Adrenal gland (tissue), 12 donors: Measurements from ENCODE around the gene RPP30. TPM values are rescaled to one million over a fixed set of nuclear protein-coding genes. Genes with fewer than 3 reads are reported as not detected.
A peak's percentile ranks its signal among the peaks of the same experiment; 100 is the strongest.

ENCODE experiments used
- DNase-seq, 7 donors: peaks; one replicate each; pipeline ENCODE4 v3.0.0-alpha.2; 2019 to 2020
- H3K27ac ChIP-seq, 5 donors: fragments of 200-600 bp; sonication (generic) in 4 of 5; 1 replicate in 3 of 5; 2 replicates in 2 of 5; pipeline versions ENCODE4 v1.5.1 to v1.8.0; 2016 to 2020; ENCODE audit warnings: mild to moderate bottlenecking in 1 of 5
- H3K27me3 ChIP-seq: fragments of 200-600 bp; 2 replicates; pipeline ENCODE4 v1.8.0; 2021
- H3K36me3 ChIP-seq, 2 donors: fragments of 200-600 bp; replicated peaks in 1 of 2; 1 replicate in 1 of 2; 2 replicates in 1 of 2; pipeline versions ENCODE4 v1.5.1 to v1.8.0; 2018 to 2022
- H3K4me1 ChIP-seq, 2 donors: fragments of 200-600 bp; replicated peaks in 1 of 2; 1 replicate in 1 of 2; 2 replicates in 1 of 2; pipeline versions ENCODE4 v1.5.1 to v1.8.0; 2018 to 2021
- H3K4me3 ChIP-seq, 4 donors: fragments of 200-600 bp; sonication (generic) in 3 of 4; one replicate each; pipeline ENCODE4 v1.5.1; 2016 to 2018
- H3K9me3 ChIP-seq, 3 donors: fragments of 200-600 bp; sonication (generic) in 1 of 3; replicated peaks in 1 of 3; 1 replicate in 2 of 3; 2 replicates in 1 of 3; pipeline versions ENCODE4 v1.5.1 to v1.8.0; 2016 to 2021
- POLR2A ChIP-seq, 2 donors: fragments of 450-650 bp; IDR thresholded peaks; one replicate each; pipeline ENCODE4 v1.6.1; 2017; ENCODE audit warnings: antibody characterized with exemption in 2 of 2, mild to moderate bottlenecking in 2 of 2, moderate library complexity in 1 of 2
- WGBS, 4 donors: extraction: QIAGEN DNeasy Blood & Tissue Kit in 2 of 4; methylation state at CpG; one replicate each; pipeline versions ENCODE4 v1.1.5 to v1.1.7; 2013 to 2017; 5-methylcytosine and 5-hydroxymethylcytosine counted together
- intact Hi-C, 2 donors: fragments of 100-400 bp; cut with DNase I; formaldehyde crosslinking; loops; one replicate each; pipeline versions ENCODE4 v1.14.1 to v1.15.0; 2022 to 2023
- polyA plus RNA-seq, 3 donors: library from polyadenylated mRNA; stranded (reverse); fragments of 200-250 nt in 2 of 3; fragments of 350-450 nt in 1 of 3; fragmentation: Illumina TruSeq in 1 of 3; extraction: RNeasy Lipid Tissue Mini Kit (QIAGEN cat#74804) in 1 of 3; gene quantifications; one replicate each; pipeline ENCODE4 v1.2.3, GENCODE V29; 2013 to 2014
- total RNA-seq, 9 donors: library from RNA; depleted of rRNA in 4 of 9; stranded (reverse); fragments of >200 nt in 4 of 9; fragments of 120-200 nt in 1 of 9; fragmentation: NEBNext Ultra II Directional in 1 of 9; extraction: Animal tissue kit (Norgen Biotek cat#: 25700) in 1 of 9; gene quantifications; one replicate each; pipeline versions ENCODE4 v1.1.0 to v1.2.4, GENCODE V29; 2013 to 2023
- TF ChIP-seq, protein P1 (sequence below), 6 experiments: fragments of 450-650 bp in 4 of 6; fragments of 200-600 bp in 2 of 6; sonication (generic) in 1 of 6; IDR thresholded peaks; 1 replicate in 5 of 6; 2 replicates in 1 of 6; pipeline versions ENCODE4 v1.5.1 to v1.8.0; 2016 to 2021; ENCODE audit warnings: antibody characterized with exemption in 6 of 6, mild to moderate bottlenecking in 2 of 6, moderate library complexity in 1 of 6
- donor health status: healthy with polysubstance abuse.
- donor health status: Bipolar disorder and iron deficiency.
- donor health status: DM: yes; HTN: yes; CAD: no.
- donor health status: DM: no; HTN: no; CAD: no.
- donor health status: DM: no; HTN: no; CAD: no.
- donor health status: DM: yes; HTN: yes; CAD: no.

The RPP30 gene
- total and polyA plus RNA-seq, 12 donors = 18.6 to 60.7 (median 27.5) TPM

GRCh38 chr10:90866050-90866598 lies 5.7 kb upstream of the RPP30 start:
- no peaks in the 10 kb centered on the region for H3K36me3 ChIP-seq
- TF ChIP-seq, protein P1, sequence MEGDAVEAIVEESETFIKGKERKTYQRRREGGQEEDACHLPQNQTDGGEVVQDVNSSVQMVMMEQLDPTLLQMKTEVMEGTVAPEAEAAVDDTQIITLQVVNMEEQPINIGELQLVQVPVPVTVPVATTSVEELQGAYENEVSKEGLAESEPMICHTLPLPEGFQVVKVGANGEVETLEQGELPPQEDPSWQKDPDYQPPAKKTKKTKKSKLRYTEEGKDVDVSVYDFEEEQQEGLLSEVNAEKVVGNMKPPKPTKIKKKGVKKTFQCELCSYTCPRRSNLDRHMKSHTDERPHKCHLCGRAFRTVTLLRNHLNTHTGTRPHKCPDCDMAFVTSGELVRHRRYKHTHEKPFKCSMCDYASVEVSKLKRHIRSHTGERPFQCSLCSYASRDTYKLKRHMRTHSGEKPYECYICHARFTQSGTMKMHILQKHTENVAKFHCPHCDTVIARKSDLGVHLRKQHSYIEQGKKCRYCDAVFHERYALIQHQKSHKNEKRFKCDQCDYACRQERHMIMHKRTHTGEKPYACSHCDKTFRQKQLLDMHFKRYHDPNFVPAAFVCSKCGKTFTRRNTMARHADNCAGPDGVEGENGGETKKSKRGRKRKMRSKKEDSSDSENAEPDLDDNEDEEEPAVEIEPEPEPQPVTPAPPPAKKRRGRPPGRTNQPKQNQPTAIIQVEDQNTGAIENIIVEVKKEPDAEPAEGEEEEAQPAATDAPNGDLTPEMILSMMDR (IDR thresholded peaks at IDR 0.05) = no peak
- no peak for TF ChIP-seq POLR2A (IDR thresholded peaks at IDR 0.05)
- H3K27ac ChIP-seq = no peak overlapping the region
- H3K9me3 ChIP-seq = no peaks in the 10 kb centered on the region
- H3K4me1 ChIP-seq = no peaks in the 10 kb centered on the region
- 79 to 91% (median 83%) methylated on average over 4 of the region's 4 CpGs for WGBS, 4 donors
- intact Hi-C loops = loop anchor here (10.0 kb wide), 2 partner anchors 121 to 1071 kb away; no protein-coding TSS in a partner anchor
- DNase-seq = no peak
- H3K27me3 ChIP-seq = peaks cover 15% of the 10 kb centered on the region
- no peak overlapping the region for H3K4me3 ChIP-seq

DNA sequence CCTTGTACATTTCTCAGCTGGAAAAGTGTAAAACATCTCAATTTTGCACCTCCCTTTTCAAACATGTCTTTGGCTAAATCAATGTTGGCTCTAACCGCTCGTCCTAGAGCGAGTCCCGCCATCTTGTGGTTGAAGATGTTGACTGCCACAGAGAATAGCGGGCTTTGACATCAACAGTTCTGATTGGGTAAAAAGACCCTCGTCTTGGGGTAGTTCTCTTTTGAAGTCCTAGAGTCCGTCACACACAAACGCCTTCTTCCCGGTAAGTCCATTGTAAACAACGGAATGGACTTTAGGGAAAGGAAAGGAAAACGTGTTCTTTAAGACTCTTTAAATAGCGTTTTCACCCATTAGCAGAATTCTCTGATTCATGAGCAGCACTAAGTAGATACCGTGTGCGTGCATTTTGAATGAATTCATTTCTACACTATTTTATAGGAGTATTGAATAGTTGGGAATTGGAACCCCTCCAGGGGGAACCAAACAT lies 452 bp upstream of the RPP30 start:
- no peak for TF ChIP-seq POLR2A (IDR thresholded peaks at IDR 0.05)
- TF ChIP-seq, protein P1 (IDR thresholded peaks at IDR 0.05) = peak in 4 of 6 experiments; percentile 19 to 47 (median 44)
- Histone ChIP-seq H3K4me1 (peaks cover 6 to 14% of the 10 kb centered on the region in 2 donors), H3K27ac (peak overlapping the region in 2 of 5 donors; percentile 72 to 84), H3K27me3 (no peaks in the 10 kb centered on the region), H3K9me3 (no peaks in the 10 kb centered on the region), H3K4me3 (peak overlapping the region in 2 of 4 donors; percentile 19 to 99), H3K36me3 (no peaks in the 10 kb centered on the region)
- intact Hi-C loops = no loop called here
- DNase-seq = peak; percentile 22 to 65 (median 34)
- WGBS, 4 donors = 0 to 3% (median 1%) methylated on average over 14 of the region's 14 CpGs

DNA sequence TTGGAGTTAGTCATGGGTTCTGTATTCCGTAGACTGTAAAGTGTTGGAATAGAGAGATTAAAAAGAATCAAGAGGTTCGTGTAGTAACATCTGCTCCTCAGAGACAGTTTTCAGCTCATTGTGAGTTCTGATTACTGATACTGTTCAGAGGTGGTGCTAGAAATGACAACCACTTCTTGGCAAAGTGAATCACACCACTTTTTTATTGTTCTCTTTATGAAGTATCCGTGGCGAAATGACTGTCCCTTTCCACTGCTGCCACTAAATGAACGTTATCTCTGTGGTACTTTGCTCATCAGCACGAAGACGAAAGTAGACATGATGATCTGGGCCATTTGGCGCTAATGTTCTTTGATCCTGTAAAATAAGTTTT lies 860 bp downstream of the RPP30 start:
- Histone ChIP-seq H3K27me3 (no peaks in the 10 kb centered on the region), H3K4me1 (peaks cover 6 to 14% of the 10 kb centered on the region in 2 donors), H3K4me3 (peak overlapping the region in 3 of 4 donors; percentile 19 to 99 (median 72)), H3K9me3 (no peaks in the 10 kb centered on the region), H3K27ac (no peak overlapping the region), H3K36me3 (peaks cover 0 to 1% of the 10 kb centered on the region in 2 donors)
- intact Hi-C loops = no loop called here
- no peak for DNase-seq
- WGBS, 4 donors = 22 to 38% (median 29%) methylated on average over 8 of the region's 8 CpGs
- TF ChIP-seq, protein P1 (IDR thresholded peaks at IDR 0.05) = no peak
- no peak for TF ChIP-seq POLR2A (IDR thresholded peaks at IDR 0.05)

GRCh38 chr10:90879062-90879461 lies 7.3 kb downstream of the RPP30 start:
- H3K27ac ChIP-seq = no peak overlapping the region
- H3K9me3 ChIP-seq = no peaks in the 10 kb centered on the region
- no peak for DNase-seq
- no peaks in the 10 kb centered on the region for H3K4me1 ChIP-seq
- H3K4me3 ChIP-seq = no peak overlapping the region
- WGBS, 4 donors = 88 to 92% (median 91%) methylated on average over 2 of the region's 2 CpGs
- TF ChIP-seq, protein P1 (IDR thresholded peaks at IDR 0.05) = no peak
- no peak for TF ChIP-seq POLR2A (IDR thresholded peaks at IDR 0.05)
- peaks cover 0 to 19% of the 10 kb centered on the region in 2 donors for H3K36me3 ChIP-seq
- H3K27me3 ChIP-seq = no peaks in the 10 kb centered on the region
- intact Hi-C loops = no loop called here
